NT2/D1 (cell line): Measurements from ENCODE around the gene LTBP2.

Experiments used
- SUZ12 ChIP-seq: IDR thresholded peaks from 2 replicates; pipeline ENCODE4 v1.6.1; 2011; ENCODE audit not compliant: insufficient read length, insufficient read depth; ENCODE audit errors: extremely low read depth
- YY1 ChIP-seq: IDR thresholded peaks from 2 replicates; pipeline ENCODE4 v1.6.1; 2011; ENCODE audit not compliant: insufficient read length, insufficient read depth

- TF ChIP-seq YY1 (no peak), SUZ12 (no peak)
These were observed 95.4 kb downstream of the LTBP2 start for GRCh38 chr14:74516451-74517160.
